Activated CD8-positive, alpha-beta memory T cell treated with anti-CD3 and anti-CD28 coated beads for 4 hours (primary cell): Measurements from ENCODE around the gene BTBD9.

Source experiments
- DNase-seq, 2 donors: peaks; one replicate each; pipeline ENCODE4 v3.0.0-alpha.2; 2020; ENCODE audit warnings: low read depth in 2 of 2

Gene BTBD9

DNA sequence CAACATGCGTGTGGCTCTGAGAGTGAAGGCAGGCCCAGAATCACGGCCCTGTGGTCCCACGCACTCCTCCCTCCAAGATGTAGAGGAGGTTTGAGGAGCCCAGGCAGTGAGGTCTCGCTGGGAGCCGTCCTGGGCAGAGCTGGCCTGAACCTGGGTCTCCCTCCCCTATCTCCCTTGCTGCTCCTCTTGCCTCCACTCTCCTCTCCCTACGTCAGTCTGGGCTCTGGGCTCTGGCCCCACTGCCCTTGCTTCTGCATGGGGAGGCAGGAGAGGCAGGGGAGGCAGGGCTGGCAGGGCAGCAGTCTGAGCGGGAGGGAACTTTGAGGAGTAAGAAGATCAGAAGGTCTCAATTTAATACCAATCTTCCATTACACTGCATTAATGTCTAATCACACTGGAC lies 445.1 kb downstream of the BTBD9 start:
- no peak for DNase-seq

DNA sequence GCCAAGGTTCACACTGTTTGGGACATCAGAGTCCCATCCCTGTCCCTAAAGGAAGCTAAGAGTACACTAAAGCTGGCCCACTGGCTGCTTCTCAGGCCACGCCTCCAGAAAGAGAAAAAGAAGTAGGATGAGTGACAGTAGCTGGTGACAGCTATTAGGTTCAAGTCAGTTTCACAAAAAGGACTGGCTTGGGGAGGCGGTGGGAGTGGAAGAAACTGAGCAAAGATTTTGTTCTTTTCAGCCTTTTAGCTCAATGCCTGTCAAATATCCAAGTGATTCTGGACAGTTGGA lies 445.5 kb downstream of the BTBD9 start:
- no peak for DNase-seq

GRCh38 chr6:38193481-38194281 lies 446.0 kb downstream of the BTBD9 start:
- no peak for DNase-seq

DNA sequence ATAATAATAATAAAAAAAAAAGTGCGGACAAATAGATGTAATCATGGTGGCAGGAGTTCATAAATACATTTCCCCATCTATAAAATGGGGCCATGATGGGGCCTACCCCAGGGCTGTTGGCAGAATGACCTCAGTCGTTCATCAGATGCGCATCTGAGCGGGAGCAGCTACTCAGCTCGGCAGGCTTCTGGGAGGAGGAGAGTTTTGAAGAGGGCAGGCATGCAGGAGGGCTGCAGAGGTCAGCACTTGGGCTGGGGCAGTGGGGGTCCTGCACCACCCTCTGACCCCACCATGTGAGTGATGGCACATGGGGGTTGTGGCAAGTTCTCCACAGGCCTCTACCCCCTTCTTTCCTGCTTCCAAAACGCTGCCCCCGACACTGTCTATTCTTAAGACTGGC lies 446.7 kb downstream of the BTBD9 start:
- DNase-seq, result no peak

DNA sequence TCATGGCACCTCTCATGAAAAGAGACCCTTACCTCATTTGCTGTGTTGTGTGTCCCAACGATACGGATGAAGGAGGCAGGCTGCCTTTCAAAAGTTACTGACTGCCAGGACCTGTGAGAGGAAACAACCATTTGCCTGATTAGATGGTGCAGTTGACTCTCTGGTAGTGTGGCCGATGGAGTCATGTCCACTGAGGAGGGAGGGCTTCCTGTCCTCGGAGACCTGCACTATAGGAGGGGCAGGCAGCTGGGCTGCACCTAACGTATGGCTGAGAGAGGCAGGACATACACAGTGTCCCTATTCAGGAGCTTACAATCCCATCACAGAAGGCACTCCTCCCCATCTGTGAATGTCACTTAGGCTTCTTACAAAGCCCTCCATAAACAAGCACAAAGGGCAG lies 447.2 kb downstream of the BTBD9 start:
- no peak for DNase-seq

- DNase-seq, result no peak
Observed at GRCh38 chr6:38192011-38192410, 447.7 kb downstream of the BTBD9 start.

DNA sequence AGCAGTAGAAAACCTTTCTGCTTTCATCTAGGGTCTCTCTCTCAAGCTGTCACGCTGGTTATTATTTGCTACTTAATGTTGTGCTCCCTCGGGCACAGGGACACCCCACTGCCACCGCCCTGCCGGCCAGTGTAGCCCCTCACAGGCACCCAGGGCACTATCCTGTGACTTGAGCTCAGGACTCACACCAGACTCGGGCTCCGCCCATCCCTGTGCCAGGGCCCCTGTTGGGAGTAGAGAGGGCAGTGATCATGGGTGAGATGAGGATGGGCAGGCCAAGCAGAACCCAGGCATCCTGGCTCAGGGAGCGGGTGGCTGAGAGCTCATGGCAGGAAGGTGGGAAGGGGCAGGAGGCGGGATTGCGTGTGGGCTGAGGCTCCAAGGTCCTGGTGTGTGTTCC lies 448.3 kb downstream of the BTBD9 start:
- no peak for DNase-seq

DNA sequence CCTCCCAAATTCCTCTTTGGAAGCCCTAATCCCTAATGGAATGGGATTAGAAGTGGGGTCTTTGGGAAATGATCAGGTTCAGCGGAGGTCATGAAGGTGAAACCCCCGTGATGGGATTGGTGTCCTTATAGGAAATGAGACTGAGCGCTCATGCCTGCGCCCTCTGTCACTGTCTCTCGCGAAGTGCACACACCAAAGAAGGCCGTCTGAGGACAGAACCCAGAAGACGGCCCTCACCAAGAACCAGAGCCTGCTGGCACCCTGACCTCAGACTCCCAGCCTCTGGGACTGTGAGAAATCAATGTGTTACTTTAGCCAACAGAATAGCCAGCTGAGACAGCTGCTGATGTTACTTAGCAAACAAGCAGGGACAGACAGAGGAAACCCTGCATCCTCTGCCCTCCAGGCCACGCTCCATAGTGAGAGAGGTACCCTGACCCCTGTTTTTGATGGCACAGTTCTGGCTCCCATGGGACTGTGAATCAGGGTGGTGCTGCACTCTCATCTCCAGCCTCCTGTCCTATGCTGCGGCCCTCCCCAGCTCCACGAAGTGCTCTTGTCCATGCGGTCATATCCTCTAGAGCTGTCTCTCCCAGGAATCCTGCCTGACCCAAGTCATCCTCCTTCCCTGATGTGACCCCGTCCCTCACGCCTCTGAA lies 450.9 kb downstream of the BTBD9 start:
- no peak for DNase-seq

GRCh38 chr6:38187811-38188590 lies 451.7 kb downstream of the BTBD9 start:
- DNase-seq, result no peak

GRCh38 chr6:38187325-38187724 lies 452.4 kb downstream of the BTBD9 start:
- no peak for DNase-seq

- DNase-seq, result no peak
Observed at GRCh38 chr6:38185752-38186151, 454.0 kb downstream of the BTBD9 start.

- DNase-seq, result no peak
Observed at GRCh38 chr6:38185244-38185643, 454.5 kb downstream of the BTBD9 start.

- no peak for DNase-seq
Observed at GRCh38 chr6:38184585-38185080, 455.1 kb downstream of the BTBD9 start.

GRCh38 chr6:38183856-38184584 lies 455.7 kb downstream of the BTBD9 start:
- DNase-seq, result no peak

DNA sequence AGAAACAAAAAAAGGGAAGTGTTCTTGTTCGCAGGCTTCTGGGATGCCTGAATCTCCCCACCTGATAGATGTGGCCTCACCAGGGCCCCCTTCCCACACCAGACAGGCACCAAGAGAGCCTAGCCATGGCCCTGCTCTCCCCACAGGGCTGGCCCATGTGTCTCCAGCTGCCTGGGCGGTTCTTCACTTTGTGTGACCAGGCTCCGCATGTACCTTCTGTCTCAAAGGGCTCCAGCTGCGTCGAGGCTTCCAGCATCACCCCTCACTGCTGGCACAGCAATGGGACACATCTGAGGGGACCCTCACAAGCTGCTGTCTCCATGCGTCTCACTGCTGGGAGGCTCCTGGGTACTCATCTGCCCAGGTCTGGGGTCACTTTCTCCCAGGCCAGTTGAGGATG lies 457.3 kb downstream of the BTBD9 start:
- DNase-seq, result no peak

- no peak for DNase-seq
Observed at GRCh38 chr6:38180586-38180985, 459.1 kb downstream of the BTBD9 start.

GRCh38 chr6:38179794-38180430 lies 459.8 kb downstream of the BTBD9 start:
- no peak for DNase-seq

GRCh38 chr6:38179300-38179699 lies 460.4 kb downstream of the BTBD9 start:
- DNase-seq, result no peak

DNA sequence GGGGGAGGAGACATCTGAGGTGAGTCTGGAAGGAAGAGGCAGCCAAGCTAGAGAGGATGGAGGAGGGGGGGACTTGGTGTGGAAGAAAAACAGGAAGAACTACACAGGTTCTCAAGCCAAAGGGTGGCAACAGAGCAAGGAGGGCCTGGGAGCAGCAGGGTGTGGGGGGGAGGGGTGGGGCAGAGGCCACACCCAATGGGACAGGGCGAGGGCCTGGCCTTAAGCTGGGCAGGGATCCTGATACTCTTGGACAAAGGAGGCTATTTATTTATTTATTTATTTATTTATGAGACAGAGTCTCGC lies 461.2 kb downstream of the BTBD9 start:
- no peak for DNase-seq

DNA sequence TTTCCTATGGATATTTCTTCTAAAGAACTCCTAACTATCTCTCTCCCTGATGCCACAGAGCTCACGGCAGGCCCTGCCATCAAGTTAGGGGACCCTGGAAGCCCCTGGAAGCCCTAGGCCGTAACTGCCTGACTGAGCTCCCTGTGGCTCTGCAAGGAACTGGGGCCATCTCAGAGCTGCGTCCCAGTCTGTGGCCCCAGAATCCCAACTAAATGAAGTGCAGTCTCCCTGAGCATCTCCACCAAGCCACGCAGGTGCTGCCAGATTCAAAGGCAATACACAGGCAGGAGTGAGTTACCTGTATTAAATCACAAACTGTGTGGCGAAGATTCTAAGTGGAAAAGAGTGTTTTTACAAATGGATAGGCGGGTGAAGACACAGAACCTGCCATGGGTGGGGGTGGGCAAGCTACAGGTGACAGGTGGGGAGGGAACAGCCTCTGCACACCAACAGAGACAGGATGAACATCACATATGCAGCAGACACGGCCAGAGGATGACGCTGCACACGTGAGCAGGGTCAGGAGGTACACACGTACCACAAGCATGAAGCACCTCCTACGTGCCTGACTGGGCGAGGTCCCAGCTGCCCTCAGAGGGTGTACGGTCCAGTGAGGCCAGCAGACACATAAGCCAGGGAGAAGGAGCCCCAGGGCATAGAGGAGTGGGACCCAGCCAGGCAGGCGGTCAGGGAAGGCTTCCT lies 461.7 kb downstream of the BTBD9 start:
- DNase-seq, result no peak
